ENCODE results near the gene TLR8. TPM values are rescaled to one million over a fixed set of nuclear protein-coding genes. Genes with fewer than 3 reads are reported as not detected.

The TLR8 gene
- total RNA-seq (2014; rRNA removed; shearing (Covaris generic)) = not detected in 2 replicates
- not detected in 2 replicates for polyA plus RNA-seq (2016; fragmentation: Nextera tagmentation; extraction: Ambion mirVana)
- long read RNA-seq = 0 reads

GRCh38 chrX:12906046-12906761, at the start of gene TLR8:
TSS of gene TLR8 (plus strand) at chrX:12906620. CDS start at chrX:12906707, 87 bp downstream.
- H3K27me3 Mint-ChIP-seq (ENCODE audit: insufficient read depth, low read depth, poor library complexity) = peaks cover 2% of the 10 kb centered on the region
- H3K4me3 Mint-ChIP-seq = no peak within 1 kb of the TSS
- H3K36me3 Mint-ChIP-seq (ENCODE audit: low read depth) = no peaks in the 10 kb centered on the region
- no peak for ATAC-seq
- no peaks in the 10 kb centered on the region for H4K20me1 ChIP-seq (replicated peaks; ENCODE audit: insufficient read depth)
- no peaks in the 10 kb centered on the region for H3K79me2 ChIP-seq (replicated peaks; ENCODE audit: insufficient read depth)
- TF ChIP-seq ZNF114 (CRISPR knock-in tag; IDR thresholded peaks at IDR 0.05) = no peak
- no peak for TF ChIP-seq STAT1 (IDR thresholded peaks at IDR 0.05; ENCODE audit: unreplicated experiment)
- TF ChIP-seq ZNF331 (CRISPR knock-in tag; IDR thresholded peaks at IDR 0.05; ENCODE audit: low read depth) = no peak
- no peak for TF ChIP-seq POLR2AphosphoS5 (IDR thresholded peaks at IDR 0.05; ENCODE audit: low read depth)
- no peak for TF ChIP-seq ETS1 (IDR thresholded peaks at IDR 0.05)
- no peak for TF ChIP-seq NANOG (IDR thresholded peaks at IDR 0.05; ENCODE audit: borderline replicate concordance)
- no peak for TF ChIP-seq REST (IDR thresholded peaks at IDR 0.05; ENCODE audit: unreplicated experiment)
- TF ChIP-seq JUNB (IDR thresholded peaks at IDR 0.05; ENCODE audit: unreplicated experiment) = no peak
- TF ChIP-seq EZH2phosphoT487 (IDR thresholded peaks at IDR 0.05; ENCODE audit: unreplicated experiment) = no peak
- no peak for TF ChIP-seq CREB1 (CRISPR knock-in tag; IDR thresholded peaks at IDR 0.05; ENCODE audit: low read depth)
- no peak for TF ChIP-seq EZH2 (IDR thresholded peaks at IDR 0.05; ENCODE audit: low read depth, unreplicated experiment)
- no peak within 1 kb of the TSS for H3K4me3 ChIP-seq
- H3K36me3 ChIP-seq (ENCODE audit: insufficient read depth) = no peaks in the 10 kb centered on the region
- no peak within 1 kb of the TSS for H3K27ac ChIP-seq (ENCODE audit: low read depth)
- H3K9me2 ChIP-seq (ENCODE audit: insufficient read depth) = no peaks in the 10 kb centered on the region
- no peaks in the 10 kb centered on the region for H3K4me1 ChIP-seq (ENCODE audit: insufficient read depth)
- no peaks in the 10 kb centered on the region for H3K27me3 ChIP-seq (ENCODE audit: insufficient read depth)
- H3K4me1 Mint-ChIP-seq = peaks cover 2% of the 10 kb centered on the region; the same call in 1 of the 3 replicates
- no peaks in the 10 kb centered on the region for H3K9me3 Mint-ChIP-seq
- no peak for DNase-seq (ENCODE audit: low spot score)
- H3F3A ChIP-seq (replicated peaks; ENCODE audit: low read depth) = no peaks in the 10 kb centered on the region
- no peak within 1 kb of the TSS for H3K4me2 ChIP-seq
- H2AFZ ChIP-seq = no peak within 1 kb of the TSS
- H3K27ac Mint-ChIP-seq = no peak within 1 kb of the TSS

GRCh38 chrX:12865359-12865758, 41.1 kb upstream of the TLR8 start:
- Histone ChIP-seq H3K27ac (ENCODE audit: low read depth) (no peak overlapping the region), H3K79me2 (replicated peaks; ENCODE audit: insufficient read depth) (no peaks in the 10 kb centered on the region), H3K4me1 (ENCODE audit: insufficient read depth) (no peaks in the 10 kb centered on the region), H3K4me2 (no peak overlapping the region), H3K9me2 (ENCODE audit: insufficient read depth) (no peaks in the 10 kb centered on the region), H3K27me3 (ENCODE audit: insufficient read depth) (no peaks in the 10 kb centered on the region), H2AFZ (no peak overlapping the region), H4K20me1 (replicated peaks; ENCODE audit: insufficient read depth) (no peaks in the 10 kb centered on the region), H3K36me3 (ENCODE audit: insufficient read depth) (no peaks in the 10 kb centered on the region), H3F3A (replicated peaks; ENCODE audit: low read depth) (no peaks in the 10 kb centered on the region), H3K4me3 (no peak overlapping the region)
- H3K27ac Mint-ChIP-seq = no peak overlapping the region
- peaks cover 4% of the 10 kb centered on the region; the same call in 2 of the 3 replicates for H3K4me1 Mint-ChIP-seq
- H3K9me3 Mint-ChIP-seq = peaks cover 29% of the 10 kb centered on the region; the same call in 2 of the 3 replicates
- no peak for DNase-seq (ENCODE audit: low spot score)
- no peaks in the 10 kb centered on the region for H3K27me3 Mint-ChIP-seq (ENCODE audit: insufficient read depth, low read depth, poor library complexity)
- no peaks in the 10 kb centered on the region for H3K36me3 Mint-ChIP-seq (ENCODE audit: low read depth)
- ATAC-seq = no peak
- no peak overlapping the region for H3K4me3 Mint-ChIP-seq
- TF ChIP-seq CTCF (conservative IDR thresholded peaks at IDR 0.05; ENCODE audit: low read depth in 2 of 2) = no peak
- TF ChIP-seq POLR2AphosphoS5 (IDR thresholded peaks at IDR 0.05; ENCODE audit: low read depth) = no peak
- no peak for TF ChIP-seq JUNB (IDR thresholded peaks at IDR 0.05; ENCODE audit: unreplicated experiment)

All from GM23338 (cell line).